SU-DHL-6 (cell line): ENCODE data around the gene AGRN.

ENCODE experiments used
- H2AFZ ChIP-seq: fragments of 200-600 bp; sonication (generic); 2 replicates; pipeline ENCODE4 v1.6.1; 2014; ENCODE audit warnings: low read depth, mild to moderate bottlenecking, moderate library complexity, mixed read lengths, antibody characterized with exemption, low read length; ENCODE audit not compliant: severe bottlenecking
- H3F3A ChIP-seq: fragments of 200-600 bp; shearing (Covaris generic); 2 replicates; pipeline ENCODE4 v1.6.0; 2016; ENCODE audit warnings: antibody characterized with exemption, mild to moderate bottlenecking; ENCODE audit not compliant: insufficient read depth
- H3K27ac ChIP-seq: fragments of 200-600 bp; sonication (generic); 2 replicates; pipeline ENCODE4 v1.5.1; 2016; ENCODE audit warnings: low read depth, mild to moderate bottlenecking, low read length, moderate library complexity, mixed read lengths
- H3K27me3 ChIP-seq: fragments of 200-600 bp; sonication (generic), shearing (Covaris generic); 2 replicates; pipeline ENCODE4 v1.6.0; 2014; ENCODE audit warnings: mild to moderate bottlenecking, low read length
- H3K36me3 ChIP-seq: fragments of 200-600 bp; sonication (generic); 2 replicates; pipeline ENCODE4 v1.6.1; 2014; ENCODE audit warnings: mild to moderate bottlenecking, low read length, mixed read lengths
- H3K4me2 ChIP-seq: fragments of 300-600, 200-600 bp; shearing (Covaris generic), sonication (generic); 2 replicates; pipeline ENCODE4 v1.6.0; 2014; ENCODE audit warnings: low read length, low read depth, mild to moderate bottlenecking; ENCODE audit not compliant: poor library complexity, severe bottlenecking
- H3K4me3 ChIP-seq: fragments of 200-600 bp; sonication (generic); 2 replicates; pipeline ENCODE4 v1.5.1; 2014; ENCODE audit warnings: antibody characterized with exemption, low read length, mild to moderate bottlenecking, mixed read lengths; ENCODE audit not compliant: insufficient read depth, poor library complexity, severe bottlenecking
- H3K79me2 ChIP-seq: fragments of 200-600 bp; sonication (generic); 2 replicates; pipeline ENCODE4 v1.6.1; 2014; ENCODE audit warnings: mild to moderate bottlenecking, low read length, moderate library complexity; ENCODE audit not compliant: insufficient read depth
- H3K9ac ChIP-seq: fragments of 200-600 bp; sonication (generic); 2 replicates; pipeline ENCODE4 v1.7.0; 2014; ENCODE audit warnings: mild to moderate bottlenecking, low read length
- H3K9me2 ChIP-seq: fragments of 200-600 bp; sonication (generic); replicated peaks from 2 replicates; pipeline ENCODE4 v1.6.1; 2014; ENCODE audit warnings: low read length; ENCODE audit not compliant: insufficient read depth
- H3K9me3 ChIP-seq: fragments of 200-600 bp; sonication (generic); 2 replicates; pipeline ENCODE4 v1.6.1; 2014; ENCODE audit warnings: low read length, mixed read lengths; ENCODE audit not compliant: insufficient read depth
- H4K20me1 ChIP-seq: fragments of 200-600 bp; sonication (generic); 2 replicates; pipeline ENCODE4 v1.6.1; 2014; ENCODE audit warnings: low read depth, mild to moderate bottlenecking, antibody characterized with exemption, low read length, moderate library complexity, mixed read lengths
- EZH2phosphoT487 ChIP-seq: fragments of 200-600 bp; sonication (generic), shearing (Covaris generic); conservative IDR thresholded peaks from 2 replicates; pipeline ENCODE4 v1.6.1; 2018; ENCODE audit warnings: mild to moderate bottlenecking, antibody characterized with exemption, low read length, moderate library complexity, mixed read lengths
- TF ChIP-seq, protein P1 (sequence below): fragments of 200-600 bp; sonication (generic); IDR thresholded peaks from one replicate; pipeline ENCODE4 v1.5.1; 2017; ENCODE audit warnings: antibody characterized with exemption, mild to moderate bottlenecking, low read length, moderate library complexity; ENCODE audit not compliant: insufficient read depth, poor library complexity, severe bottlenecking

The AGRN gene

DNA sequence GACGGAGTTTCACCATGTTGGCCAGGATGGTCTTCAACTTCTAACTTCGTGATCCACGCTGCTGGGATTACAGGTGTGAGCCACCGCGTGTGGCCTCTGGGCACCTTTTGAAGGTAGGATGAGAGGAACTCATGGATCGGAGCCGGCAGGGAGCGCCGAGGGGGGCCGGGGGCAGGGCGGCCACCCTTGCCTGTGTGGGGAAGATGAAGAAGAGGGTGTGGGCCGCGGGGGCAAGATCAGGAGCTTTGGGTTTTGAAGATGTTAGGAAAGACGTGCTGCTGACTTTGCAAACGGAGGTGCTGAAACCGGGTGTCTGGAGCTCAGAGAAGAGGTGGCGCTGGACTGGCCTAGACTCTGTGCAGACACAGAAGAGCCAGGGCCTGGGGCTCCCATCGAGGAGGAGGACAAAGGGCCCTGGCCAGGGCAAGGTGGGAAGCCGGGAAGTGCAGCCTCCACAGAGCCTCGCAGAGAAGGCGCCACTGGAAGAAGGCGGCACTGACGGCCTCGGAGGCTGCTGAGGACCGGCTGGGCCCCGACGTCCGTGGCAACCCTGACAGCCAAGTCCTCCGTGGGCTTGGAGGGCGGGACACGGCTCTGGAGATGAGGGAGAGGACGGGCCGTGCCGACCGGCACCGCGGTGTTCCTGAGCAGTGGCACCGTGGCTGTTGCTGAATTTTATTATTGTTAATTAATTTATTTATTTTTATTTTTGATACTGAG lies 40.5 kb downstream of the AGRN start:
- no peaks in the 10 kb centered on the region for H3F3A ChIP-seq
- H3K4me2 ChIP-seq = no peak overlapping the region
- H3K27ac ChIP-seq = no peak overlapping the region
- no peak overlapping the region for H3K4me3 ChIP-seq
- no peak overlapping the region for H3K9ac ChIP-seq
- no peak overlapping the region for H2AFZ ChIP-seq
- H3K9me3 ChIP-seq = no peaks in the 10 kb centered on the region
- H4K20me1 ChIP-seq = no peaks in the 10 kb centered on the region
- H3K9me2 ChIP-seq = no peaks in the 10 kb centered on the region
- no peaks in the 10 kb centered on the region for H3K79me2 ChIP-seq
- no peaks in the 10 kb centered on the region for H3K27me3 ChIP-seq
- no peaks in the 10 kb centered on the region for H3K36me3 ChIP-seq
- TF ChIP-seq, protein P1, sequence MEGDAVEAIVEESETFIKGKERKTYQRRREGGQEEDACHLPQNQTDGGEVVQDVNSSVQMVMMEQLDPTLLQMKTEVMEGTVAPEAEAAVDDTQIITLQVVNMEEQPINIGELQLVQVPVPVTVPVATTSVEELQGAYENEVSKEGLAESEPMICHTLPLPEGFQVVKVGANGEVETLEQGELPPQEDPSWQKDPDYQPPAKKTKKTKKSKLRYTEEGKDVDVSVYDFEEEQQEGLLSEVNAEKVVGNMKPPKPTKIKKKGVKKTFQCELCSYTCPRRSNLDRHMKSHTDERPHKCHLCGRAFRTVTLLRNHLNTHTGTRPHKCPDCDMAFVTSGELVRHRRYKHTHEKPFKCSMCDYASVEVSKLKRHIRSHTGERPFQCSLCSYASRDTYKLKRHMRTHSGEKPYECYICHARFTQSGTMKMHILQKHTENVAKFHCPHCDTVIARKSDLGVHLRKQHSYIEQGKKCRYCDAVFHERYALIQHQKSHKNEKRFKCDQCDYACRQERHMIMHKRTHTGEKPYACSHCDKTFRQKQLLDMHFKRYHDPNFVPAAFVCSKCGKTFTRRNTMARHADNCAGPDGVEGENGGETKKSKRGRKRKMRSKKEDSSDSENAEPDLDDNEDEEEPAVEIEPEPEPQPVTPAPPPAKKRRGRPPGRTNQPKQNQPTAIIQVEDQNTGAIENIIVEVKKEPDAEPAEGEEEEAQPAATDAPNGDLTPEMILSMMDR = no peak
- TF ChIP-seq EZH2phosphoT487 = no peak

GRCh38 chr1:1061682-1062345 lies 41.9 kb downstream of the AGRN start:
- Histone ChIP-seq H3K27me3 (no peaks in the 10 kb centered on the region), H3K4me2 (no peak overlapping the region), H3K9ac (no peak overlapping the region), H3K36me3 (no peaks in the 10 kb centered on the region), H3K79me2 (no peaks in the 10 kb centered on the region), H3K9me2 (no peaks in the 10 kb centered on the region), H3K4me3 (no peak overlapping the region), H4K20me1 (no peaks in the 10 kb centered on the region), H3F3A (no peaks in the 10 kb centered on the region), H2AFZ (no peak overlapping the region), H3K9me3 (no peaks in the 10 kb centered on the region), H3K27ac (no peak overlapping the region)
- no peak for TF ChIP-seq EZH2phosphoT487
- TF ChIP-seq, protein P1 = no peak

DNA sequence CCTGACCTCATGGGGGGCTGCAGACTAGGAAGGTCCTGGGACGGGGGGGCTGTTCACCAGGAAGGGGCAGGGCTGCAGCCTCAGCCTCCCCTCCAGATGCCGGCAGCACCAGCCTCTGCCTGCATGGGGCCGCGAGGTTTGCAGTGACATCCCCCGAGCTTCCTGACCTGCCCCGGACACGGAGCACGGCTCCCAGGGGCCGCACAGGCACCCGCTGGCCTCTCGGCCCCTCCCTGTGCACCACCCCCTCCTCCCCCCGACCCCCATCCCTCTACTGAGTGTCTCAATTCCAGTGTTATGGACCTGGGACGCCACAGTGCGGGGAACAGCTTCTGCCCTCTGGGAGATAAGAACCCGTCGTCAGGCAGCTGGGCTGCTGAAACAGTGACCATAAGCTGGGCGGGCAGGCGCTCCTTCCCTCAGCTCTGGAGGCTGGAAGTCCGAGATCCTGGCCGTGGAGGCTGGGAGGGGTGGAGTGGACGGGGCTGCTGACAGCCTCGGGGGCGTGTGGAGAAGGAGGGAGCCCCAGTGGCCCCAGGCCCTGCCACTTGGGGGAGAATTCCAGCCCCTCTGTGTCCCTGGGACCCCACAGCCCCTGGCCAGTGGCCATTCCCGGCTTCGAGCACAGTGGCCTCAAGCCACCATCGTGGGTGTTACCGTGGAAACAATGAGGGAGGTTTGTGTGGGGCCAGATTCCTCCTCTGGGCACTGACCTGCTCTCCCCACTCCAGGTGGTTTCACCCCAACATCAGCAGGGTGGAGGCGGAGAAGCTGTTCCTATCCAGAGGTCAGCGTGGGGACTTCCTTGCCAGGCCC lies 42.6 kb downstream of the AGRN start:
- no peaks in the 10 kb centered on the region for H3K36me3 ChIP-seq
- no peaks in the 10 kb centered on the region for H3K27me3 ChIP-seq
- H3K27ac ChIP-seq = no peak overlapping the region
- no peak overlapping the region for H3K9ac ChIP-seq
- no peaks in the 10 kb centered on the region for H3K9me2 ChIP-seq
- H4K20me1 ChIP-seq = no peaks in the 10 kb centered on the region
- no peak overlapping the region for H3K4me3 ChIP-seq
- H3K79me2 ChIP-seq = no peaks in the 10 kb centered on the region
- no peaks in the 10 kb centered on the region for H3K9me3 ChIP-seq
- TF ChIP-seq, protein P1 = no peak
- no peak overlapping the region for H3K4me2 ChIP-seq
- H2AFZ ChIP-seq = no peak overlapping the region
- H3F3A ChIP-seq = no peaks in the 10 kb centered on the region
